OCI-LY3 (cell line): Measurements from ENCODE around the gene PCDHGB4.

Experiments used
- EZH2phosphoT487 ChIP-seq: fragments of 200-600 bp; shearing (Covaris generic); IDR thresholded peaks from 2 replicates; pipeline ENCODE4 v1.6.1; 2018; ENCODE audit warnings: antibody characterized with exemption, mixed run types, low read depth
- TF ChIP-seq, protein P1 (sequence below): fragments of 200-600, 300-600 bp; sonication (generic); IDR thresholded peaks from 2 replicates; pipeline ENCODE4 v1.5.1; 2014; ENCODE audit warnings: antibody characterized with exemption, low read length, low read depth

DNA sequence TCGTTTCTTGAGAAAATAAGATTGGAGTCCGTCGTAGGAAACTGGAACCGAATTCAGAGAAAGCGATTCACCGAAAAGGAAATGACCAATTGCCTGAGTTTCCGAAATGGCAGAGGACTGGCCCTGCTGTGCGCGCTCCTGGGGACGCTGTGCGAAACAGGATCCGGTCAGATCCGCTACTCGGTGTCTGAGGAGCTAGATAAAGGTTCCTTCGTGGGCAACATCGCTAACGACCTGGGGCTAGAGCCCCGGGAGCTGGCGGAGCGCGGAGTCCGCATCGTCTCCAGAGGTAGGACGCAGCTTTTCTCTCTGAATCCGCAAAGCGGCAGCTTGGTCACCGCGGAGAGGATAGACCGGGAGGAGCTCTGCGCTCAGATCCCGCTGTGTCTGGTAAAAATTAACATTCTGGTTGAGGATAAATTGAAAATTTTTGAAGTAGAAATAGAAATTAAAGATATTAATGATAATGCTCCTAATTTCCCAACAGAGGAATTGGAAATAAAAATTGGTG lies 43.5 kb upstream of the PCDHGB4 start:
- TF ChIP-seq, protein P1, sequence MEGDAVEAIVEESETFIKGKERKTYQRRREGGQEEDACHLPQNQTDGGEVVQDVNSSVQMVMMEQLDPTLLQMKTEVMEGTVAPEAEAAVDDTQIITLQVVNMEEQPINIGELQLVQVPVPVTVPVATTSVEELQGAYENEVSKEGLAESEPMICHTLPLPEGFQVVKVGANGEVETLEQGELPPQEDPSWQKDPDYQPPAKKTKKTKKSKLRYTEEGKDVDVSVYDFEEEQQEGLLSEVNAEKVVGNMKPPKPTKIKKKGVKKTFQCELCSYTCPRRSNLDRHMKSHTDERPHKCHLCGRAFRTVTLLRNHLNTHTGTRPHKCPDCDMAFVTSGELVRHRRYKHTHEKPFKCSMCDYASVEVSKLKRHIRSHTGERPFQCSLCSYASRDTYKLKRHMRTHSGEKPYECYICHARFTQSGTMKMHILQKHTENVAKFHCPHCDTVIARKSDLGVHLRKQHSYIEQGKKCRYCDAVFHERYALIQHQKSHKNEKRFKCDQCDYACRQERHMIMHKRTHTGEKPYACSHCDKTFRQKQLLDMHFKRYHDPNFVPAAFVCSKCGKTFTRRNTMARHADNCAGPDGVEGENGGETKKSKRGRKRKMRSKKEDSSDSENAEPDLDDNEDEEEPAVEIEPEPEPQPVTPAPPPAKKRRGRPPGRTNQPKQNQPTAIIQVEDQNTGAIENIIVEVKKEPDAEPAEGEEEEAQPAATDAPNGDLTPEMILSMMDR: no peak
- no peak for TF ChIP-seq EZH2phosphoT487
